Stimulated activated CD4-positive, alpha-beta T cell treated with anti-CD3 and anti-CD28 coated beads, Interleukin-1b, Interleukin-23, amount 100 ng/mL, for 24 hours (primary cell): ENCODE data around the gene KLRF1.
"Not testable (repeated sequence)": the region's sequence is repeated elsewhere in the genome, so short reads cannot be mapped to it uniquely, and the experiment has no call there.

Experiments used
- DNase-seq, 4 experiments: peaks; one replicate each; pipeline ENCODE4 v3.0.0-alpha.2; 2020; ENCODE audit warnings: low read depth in 4 of 4, low spot score in 1 of 4

The KLRF1 gene

GRCh38 chr12:9869307-9870161, 42.3 kb downstream of the KLRF1 start, which contains the start of gene CLEC2B:
Gene CLEC2B, minus strand, starts transcription at chr12:9869354.
- DNase-seq, result no peak

GRCh38 chr12:9870286-9870866, 43.1 kb downstream of the KLRF1 start:
- no peak for DNase-seq

GRCh38 chr12:9872162-9872561, 44.9 kb downstream of the KLRF1 start:
- no peak for DNase-seq

- DNase-seq, result no peak
Observed at GRCh38 chr12:9872742-9873141, 45.5 kb downstream of the KLRF1 start.

- DNase-seq, result not testable (repeated sequence)
Observed at GRCh38 chr12:9876120-9876519, 48.8 kb downstream of the KLRF1 start.

GRCh38 chr12:9880532-9881078, 53.3 kb downstream of the KLRF1 start:
- DNase-seq, result no peak

GRCh38 chr12:9881246-9881645, 54.0 kb downstream of the KLRF1 start, which contains the start of gene KLRF2:
Gene KLRF2, plus strand, starts transcription at chr12:9881489. Its CDS starts 107 bp downstream, at chr12:9881596.
- DNase-seq, result no peak

- DNase-seq, result no peak
Observed at GRCh38 chr12:9881988-9882387, 54.7 kb downstream of the KLRF1 start.

- DNase-seq, result no peak
Observed at GRCh38 chr12:9883175-9883574, 55.9 kb downstream of the KLRF1 start.

GRCh38 chr12:9888665-9889273, 61.5 kb downstream of the KLRF1 start:
- DNase-seq, result no peak
